ENCODE measurements around the gene TFEB.

Gene TFEB

DNA sequence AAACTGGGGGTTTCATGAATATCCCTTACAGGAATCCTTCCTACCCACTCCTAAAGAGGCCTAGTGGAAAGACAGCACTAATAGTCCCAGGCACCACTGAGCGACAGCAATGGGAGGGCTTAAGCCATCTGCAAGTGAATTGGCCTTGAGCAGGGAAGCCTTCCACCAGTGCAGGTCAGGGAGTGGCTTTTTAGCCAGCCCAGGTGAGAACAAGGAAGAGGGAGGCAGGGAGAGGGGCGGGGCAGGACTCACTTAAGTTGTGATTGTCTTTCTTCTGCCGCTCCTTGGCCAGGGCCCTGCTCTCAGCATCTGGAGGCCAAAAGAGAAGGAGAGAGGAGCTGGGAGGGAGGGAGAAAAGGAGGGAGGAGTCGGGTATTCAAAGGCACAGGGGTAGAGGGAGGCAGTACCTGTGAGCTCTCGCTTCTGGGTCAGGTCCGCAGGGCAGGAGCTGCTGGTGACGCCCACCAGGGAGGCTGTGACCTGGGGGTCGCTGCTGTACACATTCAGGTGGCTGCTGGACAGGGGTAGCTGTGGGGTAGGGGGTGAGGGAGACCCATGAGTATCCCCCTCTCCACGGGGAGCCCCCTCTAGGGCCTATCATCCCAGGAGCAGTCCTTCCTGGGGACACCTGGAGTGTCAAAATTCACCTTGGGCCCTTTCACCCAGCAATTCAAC lies 47.8 kb downstream of the TFEB start:
- no peak for DNase-seq

DNA sequence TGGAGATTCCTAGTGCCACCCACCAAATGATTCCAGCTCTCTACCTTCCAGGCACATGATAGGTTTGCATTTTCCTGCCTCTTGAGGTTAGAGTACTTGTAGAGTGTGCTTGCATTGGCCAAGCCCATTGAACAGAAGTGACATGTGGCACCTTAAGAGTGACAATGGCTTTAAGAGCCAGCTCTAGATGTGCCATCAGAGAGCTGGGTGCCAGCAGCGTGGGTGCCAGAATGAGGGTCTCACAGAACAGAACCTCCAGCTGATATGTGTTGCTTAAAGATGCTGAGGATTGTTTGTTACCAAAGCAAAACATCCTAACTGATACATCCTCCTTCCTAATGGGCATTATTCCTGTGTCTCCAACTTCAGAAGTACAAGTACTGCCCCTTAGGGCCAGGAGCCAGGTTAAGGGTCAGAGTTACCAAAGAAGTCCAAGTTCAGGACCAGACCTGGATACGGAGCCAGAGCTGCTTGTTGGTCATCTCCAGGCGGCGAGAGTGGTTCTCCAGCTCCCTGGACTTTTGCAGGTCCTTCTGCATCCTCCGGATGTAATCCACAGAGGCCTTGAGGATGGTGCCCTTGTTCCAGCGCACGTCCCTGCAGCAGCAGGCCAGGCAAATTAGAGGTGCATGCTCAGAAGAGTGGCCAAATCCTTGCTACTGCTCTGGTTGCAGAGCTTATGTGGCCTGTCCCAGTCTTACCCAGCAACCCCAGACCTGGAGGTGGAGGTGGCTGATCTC lies 49.6 kb downstream of the TFEB start:
- no peak for DNase-seq

GRCh38 chr6:41684311-41685180 lies 50.9 kb downstream of the TFEB start:
- DNase-seq, result no peak

GRCh38 chr6:41683523-41684310 lies 51.7 kb downstream of the TFEB start:
- DNase-seq, result peak; percentile 61

DNA sequence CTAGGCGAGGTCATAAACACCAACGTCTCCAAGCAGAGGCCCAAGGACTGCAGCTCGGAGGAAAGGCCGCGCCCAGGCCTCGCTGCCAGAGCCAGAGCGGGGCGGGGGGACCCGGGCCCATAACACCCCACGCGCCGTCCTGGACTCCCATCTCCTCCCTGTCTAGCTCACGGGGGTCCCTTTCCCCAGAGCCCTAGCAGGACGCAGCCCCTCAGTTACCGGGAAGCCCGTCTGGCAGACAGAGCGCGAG lies 52.2 kb downstream of the TFEB start:
- no peak for DNase-seq

DNA sequence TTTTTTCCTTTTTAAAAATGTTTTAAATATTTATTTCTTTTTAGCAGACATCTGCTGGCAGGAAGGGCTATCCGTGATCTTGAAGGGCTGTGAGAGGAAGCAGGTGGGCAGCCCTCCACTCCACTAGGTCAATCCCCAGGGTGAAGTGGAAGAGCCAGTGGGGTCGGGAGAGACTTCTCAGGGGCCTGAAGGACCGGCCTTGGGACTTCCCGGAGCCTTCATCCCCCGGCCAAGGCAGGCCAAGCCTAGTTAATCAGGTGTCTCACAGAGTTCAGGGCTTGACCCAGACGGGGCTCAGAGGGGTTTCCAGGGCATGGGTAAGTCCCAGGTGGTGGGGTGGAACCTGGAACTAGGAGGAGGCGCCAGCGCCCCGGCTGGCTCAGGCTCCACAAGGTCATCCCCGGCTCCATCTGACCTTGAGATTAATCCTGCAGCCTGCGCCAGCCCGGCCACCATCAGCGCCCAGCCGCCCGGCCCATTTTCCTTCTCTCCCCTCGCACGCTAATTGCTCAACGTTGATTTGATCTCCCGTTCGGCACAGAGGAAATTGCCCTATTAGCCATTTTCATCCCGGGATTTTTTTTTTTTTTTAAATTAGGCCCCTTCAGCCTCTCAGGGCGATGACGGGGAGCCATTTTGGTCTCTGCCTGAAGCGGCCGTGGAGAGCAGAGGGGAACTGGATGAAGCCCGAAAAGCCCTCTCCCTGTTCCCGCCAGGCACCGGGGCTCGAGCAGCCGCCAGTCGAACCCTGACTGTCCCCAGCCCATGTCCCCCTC lies 52.7 kb downstream of the TFEB start:
- DNase-seq, result no peak

GRCh38 chr6:41682056-41682477 lies 53.3 kb downstream of the TFEB start:
- peak; percentile 70 for DNase-seq

- DNase-seq, result no peak
Observed at GRCh38 chr6:41680182-41680965, 55.0 kb downstream of the TFEB start.

- no peak for DNase-seq
Observed at GRCh38 chr6:41679696-41680095, 55.7 kb downstream of the TFEB start.

- no peak for DNase-seq
Observed at GRCh38 chr6:41678511-41679084, 56.8 kb downstream of the TFEB start.

- DNase-seq, result no peak
Observed at GRCh38 chr6:41677124-41677921, 58.1 kb downstream of the TFEB start.

DNA sequence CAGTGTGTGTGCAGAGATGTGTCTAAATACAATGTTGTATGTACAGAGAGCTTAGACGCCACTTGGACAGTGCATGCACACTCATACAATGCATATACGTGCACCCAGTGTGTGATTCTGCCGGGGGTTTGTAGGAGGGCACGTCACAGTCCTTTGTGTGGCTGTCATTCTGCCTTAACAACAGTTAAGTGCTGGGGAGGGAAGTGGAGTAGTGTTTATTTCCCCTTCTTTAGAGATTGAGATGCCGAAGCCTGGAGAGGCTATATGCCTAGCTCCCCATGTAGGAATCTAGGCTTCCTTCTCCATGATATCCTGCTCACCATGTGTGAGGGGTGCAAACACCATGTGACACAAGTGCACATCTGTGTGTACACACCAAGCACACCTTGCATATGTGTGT lies 59.0 kb downstream of the TFEB start:
- no peak for DNase-seq

DNA sequence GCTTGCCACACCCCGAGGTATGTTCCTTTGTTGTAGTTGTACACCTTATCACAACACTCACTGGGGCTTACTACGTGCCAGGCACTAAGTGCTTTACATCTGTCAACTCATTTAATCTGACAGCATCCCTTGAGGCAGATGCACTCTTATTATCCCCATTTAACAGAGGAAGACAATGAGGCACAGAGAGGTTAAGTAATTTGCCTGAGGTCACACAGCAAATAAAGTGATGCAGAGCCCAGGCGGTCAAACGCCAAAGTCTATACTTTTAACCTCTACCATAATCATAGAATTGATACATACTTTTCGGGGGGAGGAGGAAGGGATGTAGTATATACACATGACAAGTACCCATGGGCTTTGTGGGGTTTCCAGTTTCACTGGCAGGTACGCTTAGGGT lies 59.4 kb downstream of the TFEB start:
- DNase-seq, result no peak

DNA sequence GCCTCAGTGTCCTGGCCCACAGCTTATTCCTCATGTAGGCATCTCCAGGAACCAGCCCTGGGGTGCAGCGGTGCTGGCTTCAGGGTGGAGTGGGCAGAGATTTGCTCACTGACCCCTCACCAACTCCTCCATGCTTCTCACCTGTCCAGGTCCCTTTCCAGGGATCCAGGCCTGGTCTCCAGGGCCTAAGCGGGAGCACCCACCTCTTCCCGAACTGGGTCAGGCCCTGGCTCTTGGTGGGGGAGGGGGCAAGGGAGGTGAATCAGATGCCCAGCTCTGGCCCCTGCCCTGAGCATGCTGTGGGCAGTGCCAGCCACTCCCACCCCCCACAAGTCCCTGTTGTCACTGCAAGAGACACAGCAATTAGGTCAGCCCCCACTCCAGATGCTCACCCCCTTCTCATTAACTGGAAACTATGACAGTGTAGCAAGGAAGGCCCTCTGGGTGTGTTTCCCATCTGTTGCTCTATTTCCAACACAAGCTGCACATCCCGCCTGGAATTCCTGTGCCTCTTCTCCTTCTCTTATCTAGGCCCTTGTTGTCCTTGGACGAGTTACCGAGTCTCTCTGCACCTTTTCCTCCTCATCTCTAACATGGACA lies 60.1 kb downstream of the TFEB start:
- DNase-seq, result peak; percentile 85

- no peak for DNase-seq
Observed at GRCh38 chr6:41674231-41675000, 61.0 kb downstream of the TFEB start.

DNA sequence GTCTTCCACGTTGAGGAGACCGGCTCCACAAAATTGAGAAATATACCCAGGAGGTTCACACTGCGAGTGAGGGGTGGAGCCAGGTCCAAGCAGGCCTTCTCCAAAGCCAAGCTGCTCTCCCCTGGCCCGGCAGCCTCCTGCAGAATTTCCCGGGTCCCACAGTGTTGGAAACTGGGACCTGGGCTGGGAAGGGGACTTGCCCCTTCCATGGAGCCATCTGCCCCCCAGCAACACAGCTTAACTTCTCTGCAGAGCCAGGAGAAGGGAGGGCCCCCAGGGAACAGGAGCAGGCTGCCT lies 61.8 kb downstream of the TFEB start:
- peak; percentile 73 for DNase-seq

GRCh38 chr6:41672816-41673703 lies 62.3 kb downstream of the TFEB start:
- no peak for DNase-seq

- no peak for DNase-seq
Observed at GRCh38 chr6:41672016-41672415, 63.4 kb downstream of the TFEB start.
